GM23338 (cell line): ENCODE data around the gene COTL1. TPM values are rescaled to one million over a fixed set of nuclear protein-coding genes. Genes with fewer than 3 reads are reported as not detected.

Experiments used
- ATAC-seq: fragments of 200-7000 bp; cut with Tn5 transposase; 3 replicates; pipeline ENCODE4 v1.9.1; 2020
- DNase-seq: peaks from one replicate; pipeline ENCODE4 v3.0.0-alpha.2; 2015; ENCODE audit warnings: low spot score
- H2AFZ ChIP-seq: fragments of 200-600 bp; sonication (generic); 2 replicates; pipeline ENCODE4 v1.8.0; 2016; ENCODE audit warnings: antibody characterized with exemption, mild to moderate bottlenecking, moderate library complexity
- H3F3A ChIP-seq: fragments of 200-600 bp; sonication (generic); replicated peaks from 2 replicates; pipeline ENCODE4 v1.8.0; 2017; ENCODE audit warnings: antibody characterized with exemption, mixed run types, low read depth
- H3K27ac ChIP-seq: fragments of 200-600 bp; sonication (generic); 2 replicates; pipeline ENCODE4 v1.6.1; 2016; ENCODE audit warnings: low read depth
- H3K27me3 ChIP-seq: fragments of 200-600 bp; sonication (generic); 2 replicates; pipeline ENCODE4 v1.8.0; 2016; ENCODE audit warnings: mild to moderate bottlenecking, mixed run types, moderate library complexity; ENCODE audit not compliant: insufficient read depth
- H3K36me3 ChIP-seq: fragments of 200-600 bp; sonication (generic); 2 replicates; pipeline ENCODE4 v1.8.0; 2016; ENCODE audit warnings: mild to moderate bottlenecking; ENCODE audit not compliant: insufficient read depth
- H3K4me1 ChIP-seq: fragments of 200-600 bp; sonication (generic); 2 replicates; pipeline ENCODE4 v1.8.0; 2016; ENCODE audit warnings: mild to moderate bottlenecking, moderate library complexity; ENCODE audit not compliant: insufficient read depth
- H3K4me2 ChIP-seq: fragments of 200-600 bp; sonication (generic); 2 replicates; pipeline ENCODE4 v1.7.1; 2017; ENCODE audit warnings: mixed run types
- H3K4me3 ChIP-seq: fragments of 200-600 bp; sonication (generic); 2 replicates; pipeline ENCODE4 v1.6.1; 2016; ENCODE audit warnings: mixed run types
- H3K79me2 ChIP-seq: fragments of 200-600 bp; sonication (generic); replicated peaks from 2 replicates; pipeline ENCODE4 v1.8.0; 2017; ENCODE audit warnings: mild to moderate bottlenecking; ENCODE audit not compliant: insufficient read depth
- H3K9me2 ChIP-seq: fragments of 200-600 bp; sonication (generic); 2 replicates; pipeline ENCODE4 v1.8.0; 2017; ENCODE audit not compliant: insufficient read depth
- H4K20me1 ChIP-seq: fragments of 200-600 bp; sonication (generic); replicated peaks from 2 replicates; pipeline ENCODE4 v1.8.0; 2017; ENCODE audit warnings: mild to moderate bottlenecking; ENCODE audit not compliant: insufficient read depth
- H3K27ac Mint-ChIP-seq: 2 replicates; pipeline ENCODE4 v1.8.0; 2020; ENCODE audit warnings: inconsistent platforms, mild to moderate bottlenecking, moderate library complexity, mixed read lengths
- H3K27me3 Mint-ChIP-seq: 3 replicates; pipeline ENCODE4 v1.8.0; 2022; ENCODE audit warnings: low read depth, mild to moderate bottlenecking, moderate library complexity, mixed read lengths, inconsistent platforms; ENCODE audit not compliant: insufficient read depth, poor library complexity
- H3K36me3 Mint-ChIP-seq: 3 replicates; pipeline ENCODE4 v1.8.0; 2021; ENCODE audit warnings: low read depth, mild to moderate bottlenecking, inconsistent platforms, moderate library complexity, mixed read lengths
- H3K4me1 Mint-ChIP-seq: 3 replicates; pipeline ENCODE4 v1.8.0; 2020; ENCODE audit warnings: mild to moderate bottlenecking, inconsistent platforms, mixed read lengths
- H3K4me3 Mint-ChIP-seq: 3 replicates; pipeline ENCODE4 v1.8.0; 2021; ENCODE audit warnings: moderate library complexity, mild to moderate bottlenecking, inconsistent platforms, mixed read lengths
- H3K9me3 Mint-ChIP-seq: 3 replicates; pipeline ENCODE4 v1.8.0; 2020; ENCODE audit warnings: moderate library complexity, mild to moderate bottlenecking, inconsistent platforms, mixed read lengths
- CREB1 ChIP-seq: fragments of 250-450 bp; sonication (Bioruptor Pico); IDR thresholded peaks from 2 replicates; pipeline ENCODE4 v1.5.0; 2020; ENCODE audit warnings: low read depth, mild to moderate bottlenecking, moderate library complexity
- CTCF ChIP-seq, 2 experiments: fragments of 200-600 bp in 1 of 2; sonication (generic) in 1 of 2; conservative IDR thresholded peaks; 2 replicates each; pipeline versions ENCODE4 v1.5.1 to v1.6.1; 2016 to 2017; ENCODE audit warnings: antibody characterized with exemption in 2 of 2, low read depth in 2 of 2, mild to moderate bottlenecking in 2 of 2, moderate library complexity in 1 of 2
- ETS1 ChIP-seq: IDR thresholded peaks from 2 replicates; pipeline ENCODE4 v1.6.1; 2016; ENCODE audit warnings: antibody characterized with exemption
- EZH2 ChIP-seq: fragments of 200-600 bp; sonication (generic); IDR thresholded peaks from one replicate; pipeline ENCODE4 v1.8.0; 2017; ENCODE audit warnings: antibody characterized with exemption, mild to moderate bottlenecking, low read depth; ENCODE audit not compliant: unreplicated experiment
- JUNB ChIP-seq: IDR thresholded peaks from one replicate; pipeline ENCODE4 v1.6.1; 2016; ENCODE audit warnings: antibody characterized with exemption; ENCODE audit not compliant: unreplicated experiment
- NANOG ChIP-seq: IDR thresholded peaks from 2 replicates; pipeline ENCODE4 v1.6.1; 2016; ENCODE audit warnings: antibody characterized with exemption, borderline replicate concordance
- POLR2AphosphoS5 ChIP-seq: IDR thresholded peaks from 2 replicates; pipeline ENCODE4 v1.6.1; 2016; ENCODE audit warnings: antibody characterized with exemption, low read depth
- STAT1 ChIP-seq: IDR thresholded peaks from one replicate; pipeline ENCODE4 v1.6.1; 2016; ENCODE audit warnings: antibody characterized with exemption; ENCODE audit not compliant: unreplicated experiment
- ZNF114 ChIP-seq: fragments of 250-450 bp; sonication (Bioruptor Pico); IDR thresholded peaks from 2 replicates; pipeline ENCODE4 v1.5.0; 2020; ENCODE audit warnings: mild to moderate bottlenecking, moderate library complexity
- ZNF331 ChIP-seq: fragments of 250-450 bp; sonication (Bioruptor Pico); IDR thresholded peaks from 2 replicates; pipeline ENCODE4 v1.5.0; 2020; ENCODE audit warnings: low read depth, mild to moderate bottlenecking, moderate library complexity
- polyA plus RNA-seq: library from polyadenylated mRNA; unstranded; fragments of >200 nt; fragmentation: Nextera tagmentation; extraction: Ambion mirVana; gene quantifications from 2 replicates; pipeline ENCODE4 v1.2.1, GENCODE V29; 2016
- total RNA-seq: library from RNA; depleted of rRNA; stranded (reverse); fragments of >200 nt; shearing (Covaris generic); gene quantifications from 2 replicates; pipeline ENCODE4 v1.2.3, GENCODE V29; 2014
- TF ChIP-seq, protein P1 (sequence below): fragments of 250-450 bp; sonication (Bioruptor Pico); IDR thresholded peaks from 2 replicates; pipeline ENCODE4 v1.5.0; 2020; ENCODE audit warnings: mild to moderate bottlenecking, moderate library complexity
- TF ChIP-seq, protein P2 (sequence below): IDR thresholded peaks from one replicate; pipeline ENCODE4 v1.6.1; 2018; ENCODE audit warnings: antibody characterized with exemption; ENCODE audit not compliant: unreplicated experiment

The COTL1 gene
- total and polyA plus RNA-seq, 2 experiments from 2014 or later, result 117 to 166 TPM

GRCh38 chr16:84610376-84610775 is 7.5 kb downstream of the COTL1 start (continued):
- TF ChIP-seq POLR2AphosphoS5, result no peak
- no peak for TF ChIP-seq STAT1
- no peak for TF ChIP-seq EZH2
- no peak for TF ChIP-seq ZNF114 (CRISPR knock-in tag)
- no peak for TF ChIP-seq CREB1 (CRISPR knock-in tag)

GRCh38 chr16:84609563-84610177 is 8.2 kb downstream of the COTL1 start:
- Mint-ChIP-seq H3K9me3 (peaks cover 3% of the 10 kb centered on the region; the same call in 2 of the 3 replicates), H3K27ac (no peak overlapping the region), H3K4me3 (no peak overlapping the region), H3K27me3 (peaks cover 5% of the 10 kb centered on the region), H3K4me1 (peaks cover 20% of the 10 kb centered on the region), H3K36me3 (peaks cover 34% of the 10 kb centered on the region)
- no peak overlapping the region for H3K27ac ChIP-seq
- no peaks in the 10 kb centered on the region; the same call in 1 of the 2 replicates for H3K36me3 ChIP-seq
- H3K4me1 ChIP-seq, result peaks cover 8% of the 10 kb centered on the region
- H3K9me2 ChIP-seq, result no peaks in the 10 kb centered on the region
- no peaks in the 10 kb centered on the region for H3K27me3 ChIP-seq
- peaks cover 29% of the 10 kb centered on the region for H4K20me1 ChIP-seq
- DNase-seq (no peak), ATAC-seq (no peak)
- no peak overlapping the region for H2AFZ ChIP-seq
- H3K79me2 ChIP-seq, result peaks cover 93% of the 10 kb centered on the region
- H3F3A ChIP-seq, result 0 out of 2 replicates have a peak, but pooled peaks cover 5% of the 10 kb centered on the region
- H3K4me3 ChIP-seq, result no peak overlapping the region
- no peak overlapping the region for H3K4me2 ChIP-seq
- TF ChIP-seq STAT1 (no peak), ZNF114 (CRISPR knock-in tag) (no peak), NANOG (no peak), JUNB (no peak), CREB1 (CRISPR knock-in tag) (no peak), ZNF331 (no peak), EZH2 (no peak), ETS1 (no peak), CTCF (conservative IDR thresholded peaks at IDR 0.05; ENCODE audit: low read depth in 2 of 2) (no peak)
- TF ChIP-seq, protein P1, sequence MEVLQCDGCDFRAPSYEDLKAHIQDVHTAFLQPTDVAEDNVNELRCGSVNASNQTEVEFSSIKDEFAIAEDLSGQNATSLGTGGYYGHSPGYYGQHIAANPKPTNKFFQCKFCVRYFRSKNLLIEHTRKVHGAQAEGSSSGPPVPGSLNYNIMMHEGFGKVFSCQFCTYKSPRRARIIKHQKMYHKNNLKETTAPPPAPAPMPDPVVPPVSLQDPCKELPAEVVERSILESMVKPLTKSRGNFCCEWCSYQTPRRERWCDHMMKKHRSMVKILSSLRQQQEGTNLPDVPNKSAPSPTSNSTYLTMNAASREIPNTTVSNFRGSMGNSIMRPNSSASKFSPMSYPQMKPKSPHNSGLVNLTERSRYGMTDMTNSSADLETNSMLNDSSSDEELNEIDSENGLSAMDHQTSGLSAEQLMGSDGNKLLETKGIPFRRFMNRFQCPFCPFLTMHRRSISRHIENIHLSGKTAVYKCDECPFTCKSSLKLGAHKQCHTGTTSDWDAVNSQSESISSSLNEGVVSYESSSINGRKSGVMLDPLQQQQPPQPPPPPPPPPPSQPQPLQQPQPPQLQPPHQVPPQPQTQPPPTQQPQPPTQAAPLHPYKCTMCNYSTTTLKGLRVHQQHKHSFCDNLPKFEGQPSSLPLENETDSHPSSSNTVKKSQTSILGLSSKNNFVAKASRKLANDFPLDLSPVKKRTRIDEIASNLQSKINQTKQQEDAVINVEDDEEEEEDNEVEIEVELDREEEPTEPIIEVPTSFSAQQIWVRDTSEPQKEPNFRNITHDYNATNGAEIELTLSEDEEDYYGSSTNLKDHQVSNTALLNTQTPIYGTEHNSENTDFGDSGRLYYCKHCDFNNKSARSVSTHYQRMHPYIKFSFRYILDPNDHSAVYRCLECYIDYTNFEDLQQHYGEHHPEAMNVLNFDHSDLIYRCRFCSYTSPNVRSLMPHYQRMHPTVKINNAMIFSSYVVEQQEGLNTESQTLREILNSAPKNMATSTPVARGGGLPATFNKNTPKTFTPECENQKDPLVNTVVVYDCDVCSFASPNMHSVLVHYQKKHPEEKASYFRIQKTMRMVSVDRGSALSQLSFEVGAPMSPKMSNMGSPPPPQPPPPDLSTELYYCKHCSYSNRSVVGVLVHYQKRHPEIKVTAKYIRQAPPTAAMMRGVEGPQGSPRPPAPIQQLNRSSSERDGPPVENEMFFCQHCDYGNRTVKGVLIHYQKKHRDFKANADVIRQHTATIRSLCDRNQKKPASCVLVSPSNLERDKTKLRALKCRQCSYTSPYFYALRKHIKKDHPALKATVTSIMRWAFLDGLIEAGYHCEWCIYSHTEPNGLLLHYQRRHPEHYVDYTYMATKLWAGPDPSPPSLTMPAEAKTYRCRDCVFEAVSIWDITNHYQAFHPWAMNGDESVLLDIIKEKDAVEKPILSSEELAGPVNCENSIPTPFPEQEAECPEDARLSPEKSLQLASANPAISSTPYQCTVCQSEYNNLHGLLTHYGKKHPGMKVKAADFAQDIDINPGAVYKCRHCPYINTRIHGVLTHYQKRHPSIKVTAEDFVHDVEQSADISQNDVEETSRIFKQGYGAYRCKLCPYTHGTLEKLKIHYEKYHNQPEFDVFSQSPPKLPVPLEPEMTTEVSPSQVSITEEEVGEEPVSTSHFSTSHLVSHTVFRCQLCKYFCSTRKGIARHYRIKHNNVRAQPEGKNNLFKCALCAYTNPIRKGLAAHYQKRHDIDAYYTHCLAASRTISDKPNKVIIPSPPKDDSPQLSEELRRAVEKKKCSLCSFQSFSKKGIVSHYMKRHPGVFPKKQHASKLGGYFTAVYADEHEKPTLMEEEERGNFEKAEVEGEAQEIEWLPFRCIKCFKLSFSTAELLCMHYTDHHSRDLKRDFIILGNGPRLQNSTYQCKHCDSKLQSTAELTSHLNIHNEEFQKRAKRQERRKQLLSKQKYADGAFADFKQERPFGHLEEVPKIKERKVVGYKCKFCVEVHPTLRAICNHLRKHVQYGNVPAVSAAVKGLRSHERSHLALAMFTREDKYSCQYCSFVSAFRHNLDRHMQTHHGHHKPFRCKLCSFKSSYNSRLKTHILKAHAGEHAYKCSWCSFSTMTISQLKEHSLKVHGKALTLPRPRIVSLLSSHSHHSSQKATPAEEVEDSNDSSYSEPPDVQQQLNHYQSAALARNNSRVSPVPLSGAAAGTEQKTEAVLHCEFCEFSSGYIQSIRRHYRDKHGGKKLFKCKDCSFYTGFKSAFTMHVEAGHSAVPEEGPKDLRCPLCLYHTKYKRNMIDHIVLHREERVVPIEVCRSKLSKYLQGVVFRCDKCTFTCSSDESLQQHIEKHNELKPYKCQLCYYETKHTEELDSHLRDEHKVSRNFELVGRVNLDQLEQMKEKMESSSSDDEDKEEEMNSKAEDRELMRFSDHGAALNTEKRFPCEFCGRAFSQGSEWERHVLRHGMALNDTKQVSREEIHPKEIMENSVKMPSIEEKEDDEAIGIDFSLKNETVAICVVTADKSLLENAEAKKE, result no peak
- TF ChIP-seq, protein P2, sequence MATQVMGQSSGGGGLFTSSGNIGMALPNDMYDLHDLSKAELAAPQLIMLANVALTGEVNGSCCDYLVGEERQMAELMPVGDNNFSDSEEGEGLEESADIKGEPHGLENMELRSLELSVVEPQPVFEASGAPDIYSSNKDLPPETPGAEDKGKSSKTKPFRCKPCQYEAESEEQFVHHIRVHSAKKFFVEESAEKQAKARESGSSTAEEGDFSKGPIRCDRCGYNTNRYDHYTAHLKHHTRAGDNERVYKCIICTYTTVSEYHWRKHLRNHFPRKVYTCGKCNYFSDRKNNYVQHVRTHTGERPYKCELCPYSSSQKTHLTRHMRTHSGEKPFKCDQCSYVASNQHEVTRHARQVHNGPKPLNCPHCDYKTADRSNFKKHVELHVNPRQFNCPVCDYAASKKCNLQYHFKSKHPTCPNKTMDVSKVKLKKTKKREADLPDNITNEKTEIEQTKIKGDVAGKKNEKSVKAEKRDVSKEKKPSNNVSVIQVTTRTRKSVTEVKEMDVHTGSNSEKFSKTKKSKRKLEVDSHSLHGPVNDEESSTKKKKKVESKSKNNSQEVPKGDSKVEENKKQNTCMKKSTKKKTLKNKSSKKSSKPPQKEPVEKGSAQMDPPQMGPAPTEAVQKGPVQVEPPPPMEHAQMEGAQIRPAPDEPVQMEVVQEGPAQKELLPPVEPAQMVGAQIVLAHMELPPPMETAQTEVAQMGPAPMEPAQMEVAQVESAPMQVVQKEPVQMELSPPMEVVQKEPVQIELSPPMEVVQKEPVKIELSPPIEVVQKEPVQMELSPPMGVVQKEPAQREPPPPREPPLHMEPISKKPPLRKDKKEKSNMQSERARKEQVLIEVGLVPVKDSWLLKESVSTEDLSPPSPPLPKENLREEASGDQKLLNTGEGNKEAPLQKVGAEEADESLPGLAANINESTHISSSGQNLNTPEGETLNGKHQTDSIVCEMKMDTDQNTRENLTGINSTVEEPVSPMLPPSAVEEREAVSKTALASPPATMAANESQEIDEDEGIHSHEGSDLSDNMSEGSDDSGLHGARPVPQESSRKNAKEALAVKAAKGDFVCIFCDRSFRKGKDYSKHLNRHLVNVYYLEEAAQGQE, result no peak
